ENCODE results near the gene THAP12.
"Not testable (repeated sequence)": the region's sequence is repeated elsewhere in the genome, so short reads cannot be mapped to it uniquely, and the experiment has no call there.

THAP12 gene

GRCh38 chr11:76327756-76328388, 53.1 kb downstream of the THAP12 start:
- no peak for DNase-seq (ENCODE audit: low spot score)

DNA sequence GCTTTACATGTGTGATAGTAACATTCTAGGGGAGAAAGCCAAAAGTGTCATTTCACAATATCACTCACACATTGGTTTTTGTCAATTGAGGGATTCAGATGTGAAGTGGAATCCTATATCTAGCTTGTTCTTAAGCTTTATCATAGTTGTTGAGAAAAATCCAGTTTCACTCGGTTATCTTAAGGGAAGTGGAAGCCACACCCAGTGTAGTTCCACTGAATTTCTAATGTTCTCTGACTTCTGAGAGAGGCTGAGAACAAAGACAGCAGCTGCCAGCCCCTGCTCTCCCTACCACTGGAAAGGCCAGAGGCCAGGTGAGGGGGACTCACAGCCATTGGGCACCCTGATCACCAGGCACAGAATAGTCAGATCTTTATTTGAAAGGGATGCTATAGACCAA, 53.7 kb downstream of the THAP12 start:
- no peak for DNase-seq (ENCODE audit: low spot score)

- no peak for DNase-seq (ENCODE audit: low spot score)
Observed at GRCh38 chr11:76325185-76325584, 55.7 kb downstream of the THAP12 start.

DNA sequence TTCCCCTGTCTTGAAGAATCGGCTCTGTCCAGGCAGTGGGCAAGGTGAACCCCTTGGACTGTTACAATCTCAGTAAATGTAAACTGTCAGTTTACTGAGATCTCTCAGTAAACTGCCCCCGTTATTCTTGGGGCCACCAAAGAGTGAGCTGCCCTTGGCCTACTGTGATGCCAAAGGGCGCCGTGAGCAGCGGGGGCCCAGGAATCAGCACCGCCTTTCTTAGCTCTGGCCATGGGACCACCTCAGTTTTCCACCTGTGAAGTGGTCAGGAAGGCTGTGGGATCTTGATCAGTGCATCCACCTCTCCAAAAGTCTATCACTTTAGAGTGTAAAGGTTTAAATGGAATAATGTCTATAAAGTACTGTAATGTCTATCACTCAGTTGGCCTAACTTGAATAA, 57.1 kb downstream of the THAP12 start:
- no peak for DNase-seq (ENCODE audit: low spot score)

- not testable (repeated sequence) for DNase-seq (ENCODE audit: low spot score)
Observed at GRCh38 chr11:76323375-76323774, 57.6 kb downstream of the THAP12 start.

DNA sequence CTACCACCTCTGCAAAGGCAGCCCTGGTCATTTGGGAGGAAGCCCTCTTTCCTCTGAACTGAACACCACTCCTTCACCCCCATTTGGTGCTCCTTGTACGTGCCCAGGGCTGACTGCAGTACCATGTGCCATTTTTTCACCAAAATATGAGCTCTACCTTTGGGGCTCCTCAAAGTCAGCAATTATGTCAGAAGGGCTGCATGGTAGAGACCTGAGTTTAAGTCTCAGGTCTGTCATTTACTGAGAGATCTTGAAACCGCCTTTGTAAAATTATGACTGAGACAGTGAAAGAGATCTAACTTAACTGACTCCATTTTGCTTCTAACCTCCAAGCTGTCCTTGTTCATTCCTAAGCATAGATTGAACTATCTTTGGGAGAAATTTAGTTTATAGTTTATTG, 58.0 kb downstream of the THAP12 start:
- no peak for DNase-seq (ENCODE audit: low spot score)

DNA sequence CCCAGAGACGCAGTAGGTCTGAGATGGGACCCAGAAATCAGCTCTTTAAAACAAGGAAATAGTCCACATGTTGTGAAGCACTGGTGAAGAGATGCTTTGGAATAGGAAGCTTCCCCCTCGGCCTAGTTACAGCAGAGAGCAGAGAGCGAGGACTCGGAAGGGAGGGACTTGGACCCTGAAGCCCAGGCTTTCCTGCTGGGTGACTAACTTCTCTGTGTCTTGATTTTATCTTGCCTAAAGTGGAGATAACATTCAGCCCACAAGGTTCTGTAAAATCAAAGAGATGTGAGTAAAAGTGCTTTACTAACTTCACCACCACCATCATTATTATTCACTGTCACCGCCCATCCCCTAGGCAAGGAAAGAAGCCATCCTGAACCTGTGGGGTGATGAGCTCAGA, 58.4 kb downstream of the THAP12 start:
- DNase-seq (ENCODE audit: low spot score) = no peak

DNA sequence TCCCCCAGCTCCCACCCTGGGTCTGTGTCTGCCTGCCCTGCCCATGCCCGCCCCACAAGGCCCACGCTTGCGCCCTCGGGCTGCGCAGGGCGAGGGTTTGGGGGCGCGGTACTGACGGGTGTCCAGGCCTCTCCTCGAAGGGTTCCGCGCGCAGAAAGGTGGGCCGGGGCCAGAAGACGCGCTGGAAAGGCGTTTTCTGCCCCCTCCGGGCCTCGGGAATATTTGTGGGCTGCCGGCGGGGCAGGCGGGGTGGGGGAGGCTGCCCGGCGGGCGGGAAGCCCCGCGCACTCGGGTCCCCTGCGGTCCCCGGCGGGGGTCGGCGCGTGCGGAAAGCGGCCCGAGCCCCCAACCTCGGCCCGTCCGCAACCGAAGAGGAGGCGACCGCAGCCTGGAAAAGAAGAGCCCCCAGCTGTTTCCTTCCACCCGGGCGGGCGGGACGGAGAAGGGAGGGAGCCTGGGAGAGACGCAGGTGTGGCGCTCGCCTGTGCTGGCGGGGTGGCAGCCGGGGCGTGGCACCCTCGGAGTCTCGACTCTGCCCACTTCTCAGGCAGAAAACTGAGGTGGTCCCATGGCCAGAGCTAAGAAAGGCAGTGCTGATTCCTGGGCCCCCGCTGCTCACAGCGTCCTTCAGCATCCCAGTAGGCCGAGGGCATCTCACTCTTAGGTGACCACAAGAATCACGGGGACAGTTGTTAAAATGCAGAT, 59.0 kb downstream of the THAP12 start:
- no peak for DNase-seq (ENCODE audit: low spot score)

- no peak for DNase-seq (ENCODE audit: low spot score)
Observed at GRCh38 chr11:76321340-76321739, 59.6 kb downstream of the THAP12 start.

GRCh38 chr11:76320929-76321328, 60.0 kb downstream of the THAP12 start:
- DNase-seq (ENCODE audit: low spot score) = no peak

DNA sequence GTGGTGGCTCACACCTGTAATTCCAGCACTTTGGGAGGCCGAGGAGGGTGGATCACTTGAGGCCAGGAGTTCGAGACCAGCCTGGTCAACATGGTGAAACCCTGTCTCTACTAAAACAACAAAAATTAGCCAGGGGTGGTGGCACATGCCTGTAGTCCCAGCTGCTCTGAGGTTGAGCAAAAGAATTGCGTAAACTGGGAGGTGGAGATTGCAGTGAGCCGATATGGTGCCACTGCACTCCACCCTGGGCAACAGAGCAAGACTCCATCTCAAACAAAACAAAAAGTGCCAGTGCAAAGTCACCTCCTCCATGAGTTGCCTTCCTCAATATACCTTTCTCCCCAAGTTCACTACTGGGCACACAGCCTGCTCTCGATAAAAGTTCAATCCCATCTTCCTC, 61.1 kb downstream of the THAP12 start:
- not testable (repeated sequence) for DNase-seq (ENCODE audit: low spot score)

DNA sequence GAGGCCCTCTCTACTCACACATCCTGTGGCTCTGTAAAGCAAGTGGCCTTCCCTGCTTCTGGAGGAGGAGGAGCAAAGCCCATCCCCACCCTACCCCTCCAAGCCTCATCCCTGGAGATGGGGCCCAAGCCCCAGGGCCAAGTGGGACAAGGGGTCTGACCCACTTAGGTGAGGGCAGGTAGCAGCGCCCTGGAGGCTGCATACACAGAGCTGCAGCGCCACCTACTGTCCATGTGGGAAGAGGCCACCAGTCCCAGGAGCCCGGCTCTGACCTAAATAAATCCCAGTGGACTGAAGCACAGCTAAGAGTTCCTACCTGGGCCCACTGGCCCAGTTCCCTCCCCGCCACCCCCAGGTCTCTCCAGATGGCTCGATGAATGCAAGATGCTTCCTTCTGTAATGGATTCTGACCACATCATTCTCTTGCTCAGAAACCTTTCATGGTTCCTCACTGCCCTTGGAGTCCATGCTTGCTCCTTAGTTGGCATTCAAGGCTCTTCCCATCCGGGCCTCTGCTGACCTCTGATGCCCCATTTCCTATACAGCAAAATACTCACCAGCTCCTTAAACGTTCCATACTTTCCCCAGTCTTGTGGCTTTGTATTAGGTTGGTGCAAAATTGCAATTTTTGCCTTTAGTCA, 62.1 kb downstream of the THAP12 start:
- peak; percentile 85 for DNase-seq (ENCODE audit: low spot score)

DNA sequence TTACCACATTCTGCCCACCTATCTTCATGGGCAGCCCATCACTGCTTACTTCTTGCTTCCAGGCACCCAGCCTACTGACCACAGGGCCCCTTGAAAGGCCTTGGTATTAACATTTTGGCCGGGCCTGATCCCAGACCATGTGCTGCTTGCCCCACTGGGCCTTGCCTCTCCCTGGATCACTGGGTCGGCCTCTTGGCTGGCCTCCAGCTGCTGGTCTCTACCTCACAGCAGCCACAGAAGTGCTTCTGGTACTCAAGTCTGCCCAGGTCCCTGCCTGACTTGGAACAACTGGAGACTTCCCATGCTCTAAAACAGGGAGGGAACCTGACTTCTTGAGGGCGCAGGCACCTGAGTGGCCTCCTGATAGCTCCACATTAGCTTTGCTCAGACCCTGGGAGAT, 63.6 kb downstream of the THAP12 start:
- DNase-seq (ENCODE audit: low spot score) = no peak

DNA sequence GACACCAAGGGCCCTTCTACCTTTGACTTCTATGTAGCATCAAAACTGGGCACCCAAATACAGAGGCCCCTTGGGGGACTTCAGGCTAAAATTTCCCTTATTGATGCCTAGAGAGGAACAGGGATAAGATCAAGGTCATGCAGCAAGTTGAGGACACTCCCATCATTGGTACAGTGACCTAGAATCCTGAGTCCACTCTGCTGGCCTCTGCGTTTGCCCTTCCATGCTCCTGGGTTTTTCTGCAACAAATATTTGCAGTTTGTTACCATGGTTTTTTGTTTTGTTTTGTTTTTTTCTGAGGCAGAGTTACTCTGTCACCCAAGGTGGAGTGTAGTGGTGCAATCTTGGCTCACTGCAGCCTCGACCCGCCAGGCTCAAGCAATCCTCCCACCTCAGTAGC, 64.2 kb downstream of the THAP12 start:
- DNase-seq (ENCODE audit: low spot score) = no peak

- no peak for DNase-seq (ENCODE audit: low spot score)
Observed at GRCh38 chr11:76315182-76315853, 65.6 kb downstream of the THAP12 start.

GRCh38 chr11:76314741-76315090, 66.2 kb downstream of the THAP12 start:
- DNase-seq (ENCODE audit: low spot score) = no peak

DNA sequence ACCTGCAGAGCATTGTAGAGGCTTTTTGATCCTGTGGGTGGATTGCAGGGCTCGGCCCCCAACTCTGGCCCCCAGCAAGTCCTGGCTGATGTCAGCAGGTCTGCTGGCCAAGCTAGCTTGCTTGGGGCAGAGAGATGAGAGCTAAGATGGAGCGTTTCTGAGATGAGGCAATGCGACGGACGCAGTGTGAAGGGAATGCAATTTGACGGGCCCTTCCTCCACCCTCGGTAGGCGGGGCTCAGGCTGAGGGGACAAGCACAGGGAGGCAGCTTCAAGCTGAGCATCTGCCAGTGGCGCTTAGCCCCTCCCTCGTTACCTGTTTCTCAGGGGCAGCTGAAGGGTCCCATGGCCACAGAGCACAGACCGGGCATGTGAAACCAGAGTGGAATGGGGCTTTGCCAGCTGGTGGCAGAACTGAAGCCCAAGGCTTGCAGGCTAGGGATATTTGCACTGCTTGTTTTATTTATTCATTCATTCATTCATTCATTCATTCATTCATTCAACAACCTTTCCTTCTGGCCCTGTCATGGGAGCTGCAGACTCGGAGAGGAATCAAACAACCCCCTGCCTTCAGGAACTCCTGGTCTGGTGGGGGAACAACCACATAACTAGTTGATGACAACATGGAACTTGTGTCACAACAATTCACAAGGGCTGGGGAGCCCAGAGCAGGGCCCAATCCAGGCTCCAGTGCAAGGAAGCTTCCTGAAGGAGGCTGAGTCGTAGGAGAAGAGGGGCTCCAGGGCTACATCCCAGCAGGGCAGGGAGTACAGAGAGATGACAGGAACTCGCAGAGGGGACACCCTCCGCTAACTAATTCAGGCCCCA, 66.8 kb downstream of the THAP12 start:
- DNase-seq (ENCODE audit: low spot score) = no peak

- DNase-seq (ENCODE audit: low spot score) = no peak
Observed at GRCh38 chr11:76313271-76313670, 67.7 kb downstream of the THAP12 start.

- DNase-seq (ENCODE audit: low spot score) = no peak
Observed at GRCh38 chr11:76310832-76311595, 69.9 kb downstream of the THAP12 start.

DNA sequence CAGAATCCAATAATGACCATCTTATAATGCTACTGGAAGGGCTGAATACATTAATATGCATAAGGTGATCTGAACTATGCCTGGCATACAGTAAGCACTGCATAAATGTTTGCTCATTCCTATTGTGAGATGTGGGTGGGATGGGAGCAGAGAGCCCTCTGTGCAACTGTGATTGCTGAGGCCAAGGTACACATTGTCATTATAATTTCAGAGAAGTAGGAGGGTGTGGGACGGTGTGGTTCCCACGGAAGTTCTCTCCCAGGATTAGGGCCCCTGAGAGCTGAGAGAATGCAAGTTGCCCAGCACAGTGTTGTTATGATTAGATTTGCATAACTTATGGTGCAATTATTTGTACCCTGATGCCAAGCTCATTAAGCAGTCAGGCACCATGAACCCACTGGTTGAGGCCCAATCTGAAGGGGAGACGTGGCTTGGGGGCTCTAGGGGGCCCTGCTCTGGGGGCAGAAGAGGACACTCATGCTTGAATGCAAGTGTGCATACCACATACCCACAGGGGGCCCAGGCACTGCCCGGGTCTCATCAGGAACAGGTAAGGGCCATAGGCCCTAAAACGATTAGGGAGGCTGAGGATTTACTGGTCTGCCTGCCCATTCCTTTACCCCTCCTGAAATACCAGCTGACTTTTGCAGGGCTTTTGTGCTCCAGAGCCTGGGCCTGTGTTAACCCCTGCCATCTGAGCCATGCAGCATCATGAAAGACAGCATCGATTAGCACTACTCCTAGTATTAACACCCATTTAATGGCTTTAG, 72.8 kb downstream of the THAP12 start:
- no peak for DNase-seq (ENCODE audit: low spot score)

DNA sequence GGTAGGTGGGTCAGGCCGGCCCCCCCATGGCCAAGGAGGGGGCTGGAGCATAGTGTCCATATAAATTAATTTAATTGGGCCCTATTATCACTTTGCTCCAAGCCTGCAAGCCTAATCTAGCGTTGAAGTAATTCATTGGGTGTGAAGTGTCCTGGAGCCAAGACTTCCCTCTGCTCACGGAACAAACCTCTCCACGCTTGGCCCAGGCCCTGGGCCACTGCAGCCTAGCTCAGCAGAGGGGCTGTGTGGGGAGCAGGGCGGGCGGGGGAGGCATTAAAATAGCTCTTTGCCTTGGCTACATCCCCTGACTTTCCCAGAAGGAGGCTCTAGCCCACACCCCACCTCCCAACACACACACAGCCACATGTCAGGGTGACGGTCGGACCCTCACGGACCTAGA, 73.5 kb downstream of the THAP12 start:
- no peak for DNase-seq (ENCODE audit: low spot score)
